OCI-LY1 (cell line): ENCODE measurements around the gene RNF11.

Experiments
- H2AFZ ChIP-seq: fragments of 200-600 bp; sonication (generic), shearing (Covaris generic); 2 replicates; pipeline ENCODE4 v1.6.0; 2014; ENCODE audit warnings: antibody characterized with exemption, mild to moderate bottlenecking, low read length
- H3F3A ChIP-seq: fragments of 200-600 bp; sonication (generic), shearing (Covaris generic); 2 replicates; pipeline ENCODE4 v1.6.0; 2014; ENCODE audit warnings: mild to moderate bottlenecking, antibody characterized with exemption, low read length, moderate library complexity; ENCODE audit not compliant: insufficient read depth
- H3K27ac ChIP-seq: fragments of 200-600 bp; sonication (generic); 2 replicates; pipeline ENCODE4 v1.5.1; 2014; ENCODE audit warnings: low read length, mixed run types, mild to moderate bottlenecking, low read depth; ENCODE audit not compliant: poor library complexity, severe bottlenecking
- H3K27me3 ChIP-seq: fragments of 200-600 bp; sonication (generic); 2 replicates; pipeline ENCODE4 v1.6.0; 2014; ENCODE audit warnings: antibody characterized with exemption, mild to moderate bottlenecking, low read length, moderate library complexity; ENCODE audit not compliant: insufficient read depth
- H3K36me3 ChIP-seq: fragments of 200-600 bp; sonication (generic); 2 replicates; pipeline ENCODE4 v1.6.1; 2014; ENCODE audit warnings: mild to moderate bottlenecking, antibody characterized with exemption, low read length, moderate library complexity, mixed read lengths; ENCODE audit not compliant: insufficient read depth
- H3K4me1 ChIP-seq: fragments of 200-600 bp; sonication (generic); 2 replicates; pipeline ENCODE4 v1.5.1; 2014; ENCODE audit warnings: mild to moderate bottlenecking, low read length, moderate library complexity; ENCODE audit not compliant: insufficient read depth, severe bottlenecking
- H3K4me2 ChIP-seq: fragments of 200-600 bp; sonication (generic), shearing (Covaris generic); 2 replicates; pipeline ENCODE4 v1.6.1; 2014; ENCODE audit warnings: low read length
- H3K4me3 ChIP-seq: fragments of 200-600 bp; sonication (generic); 2 replicates; pipeline ENCODE4 v1.5.1; 2014; ENCODE audit warnings: low read length, low read depth, mild to moderate bottlenecking, mixed read lengths; ENCODE audit not compliant: poor library complexity, severe bottlenecking
- H3K79me2 ChIP-seq: fragments of 200-600 bp; shearing (Covaris generic); 2 replicates; pipeline ENCODE4 v1.6.1; 2016; ENCODE audit warnings: mixed run types, low read length, mixed read lengths; ENCODE audit not compliant: insufficient read depth
- H3K9ac ChIP-seq: fragments of 200-600 bp; sonication (generic), shearing (Covaris generic); 2 replicates; pipeline ENCODE4 v1.6.1; 2014; ENCODE audit warnings: mild to moderate bottlenecking, low read length, mixed read lengths
- H3K9me2 ChIP-seq: fragments of 200-600 bp; sonication (generic), shearing (Covaris generic); 2 replicates; pipeline ENCODE4 v1.6.1; 2014; ENCODE audit warnings: low read depth, mild to moderate bottlenecking, low read length, mixed read lengths
- H3K9me3 ChIP-seq: fragments of 200-600 bp; shearing (Covaris generic); 2 replicates; pipeline ENCODE4 v1.6.1; 2014; ENCODE audit warnings: low read length, mixed read lengths
- H4K20me1 ChIP-seq: fragments of 200-600 bp; sonication (generic), shearing (Covaris generic); 2 replicates; pipeline ENCODE4 v1.6.0; 2016; ENCODE audit warnings: mild to moderate bottlenecking, low read length; ENCODE audit not compliant: insufficient read depth
- CTCF ChIP-seq: fragments of 200-600 bp; sonication (generic), shearing (Covaris generic); IDR thresholded peaks from 2 replicates; pipeline ENCODE4 v1.5.1; 2017; ENCODE audit warnings: mild to moderate bottlenecking, antibody characterized with exemption, low read length, moderate library complexity, mixed read lengths
- EZH2 ChIP-seq: fragments of 200-600 bp; sonication (generic), shearing (Covaris generic); IDR thresholded peaks from 2 replicates; pipeline ENCODE4 v1.8.0; 2017; ENCODE audit warnings: borderline replicate concordance, mixed run types, mild to moderate bottlenecking, antibody characterized with exemption, low read length, moderate library complexity, mixed read lengths

RNF11 gene

GRCh38 chr1:51270751-51271150 is 34.7 kb downstream of the RNF11 start:
- Histone ChIP-seq H3K4me3 (no peak overlapping the region), H3K36me3 (no peaks in the 10 kb centered on the region; the same call in 1 of the 2 replicates), H3K9me3 (no peaks in the 10 kb centered on the region), H3K4me2 (no peak overlapping the region), H3K9ac (no peak overlapping the region), H3K27me3 (no peaks in the 10 kb centered on the region), H4K20me1 (no peaks in the 10 kb centered on the region), H3K9me2 (no peaks in the 10 kb centered on the region), H3K4me1 (no peaks in the 10 kb centered on the region), H3F3A (no peaks in the 10 kb centered on the region), H3K27ac (no peak overlapping the region), H3K79me2 (no peaks in the 10 kb centered on the region), H2AFZ (no peak overlapping the region)
- TF ChIP-seq CTCF (no peak), EZH2 (no peak)

- Histone ChIP-seq H3K4me2 (no peak overlapping the region), H3K27ac (no peak overlapping the region), H3K9me3 (no peaks in the 10 kb centered on the region), H3K79me2 (no peaks in the 10 kb centered on the region), H2AFZ (no peak overlapping the region), H4K20me1 (no peaks in the 10 kb centered on the region), H3K27me3 (no peaks in the 10 kb centered on the region), H3K9ac (no peak overlapping the region), H3K4me1 (no peaks in the 10 kb centered on the region), H3K4me3 (no peak overlapping the region), H3K9me2 (no peaks in the 10 kb centered on the region), H3K36me3 (no peaks in the 10 kb centered on the region; the same call in 1 of the 2 replicates), H3F3A (no peaks in the 10 kb centered on the region)
- no peak for TF ChIP-seq EZH2
- no peak for TF ChIP-seq CTCF
These were observed 36.8 kb downstream of the RNF11 start for GRCh38 chr1:51272916-51273315.

- Histone ChIP-seq H3K9me2 (no peaks in the 10 kb centered on the region), H3K9me3 (no peaks in the 10 kb centered on the region), H3K36me3 (no peaks in the 10 kb centered on the region; the same call in 1 of the 2 replicates), H3K27ac (no peak overlapping the region), H3K4me3 (no peak overlapping the region), H3K9ac (no peak overlapping the region), H3K27me3 (no peaks in the 10 kb centered on the region), H3K4me2 (no peak overlapping the region), H2AFZ (no peak overlapping the region), H3F3A (no peaks in the 10 kb centered on the region), H4K20me1 (no peaks in the 10 kb centered on the region), H3K4me1 (no peaks in the 10 kb centered on the region), H3K79me2 (no peaks in the 10 kb centered on the region)
- no peak for TF ChIP-seq CTCF
- TF ChIP-seq EZH2 = no peak
These were observed 38.6 kb downstream of the RNF11 start for GRCh38 chr1:51274676-51275075.
